Stimulated activated CD8-positive, alpha-beta memory T cell treated with anti-CD3 and anti-CD28 coated beads, Interleukin-12 subunit alpha, Interleukin-12 subunit beta, amount 100 ng/mL, for 24 hours (primary cell): ENCODE data around the gene ACSBG1.

Experiments
- DNase-seq: peaks from one replicate; pipeline ENCODE4 v3.0.0-alpha.2; 2020; ENCODE audit errors: extremely low read depth

Gene ACSBG1, protein sequence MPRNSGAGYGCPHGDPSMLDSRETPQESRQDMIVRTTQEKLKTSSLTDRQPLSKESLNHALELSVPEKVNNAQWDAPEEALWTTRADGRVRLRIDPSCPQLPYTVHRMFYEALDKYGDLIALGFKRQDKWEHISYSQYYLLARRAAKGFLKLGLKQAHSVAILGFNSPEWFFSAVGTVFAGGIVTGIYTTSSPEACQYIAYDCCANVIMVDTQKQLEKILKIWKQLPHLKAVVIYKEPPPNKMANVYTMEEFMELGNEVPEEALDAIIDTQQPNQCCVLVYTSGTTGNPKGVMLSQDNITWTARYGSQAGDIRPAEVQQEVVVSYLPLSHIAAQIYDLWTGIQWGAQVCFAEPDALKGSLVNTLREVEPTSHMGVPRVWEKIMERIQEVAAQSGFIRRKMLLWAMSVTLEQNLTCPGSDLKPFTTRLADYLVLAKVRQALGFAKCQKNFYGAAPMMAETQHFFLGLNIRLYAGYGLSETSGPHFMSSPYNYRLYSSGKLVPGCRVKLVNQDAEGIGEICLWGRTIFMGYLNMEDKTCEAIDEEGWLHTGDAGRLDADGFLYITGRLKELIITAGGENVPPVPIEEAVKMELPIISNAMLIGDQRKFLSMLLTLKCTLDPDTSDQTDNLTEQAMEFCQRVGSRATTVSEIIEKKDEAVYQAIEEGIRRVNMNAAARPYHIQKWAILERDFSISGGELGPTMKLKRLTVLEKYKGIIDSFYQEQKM

DNA sequence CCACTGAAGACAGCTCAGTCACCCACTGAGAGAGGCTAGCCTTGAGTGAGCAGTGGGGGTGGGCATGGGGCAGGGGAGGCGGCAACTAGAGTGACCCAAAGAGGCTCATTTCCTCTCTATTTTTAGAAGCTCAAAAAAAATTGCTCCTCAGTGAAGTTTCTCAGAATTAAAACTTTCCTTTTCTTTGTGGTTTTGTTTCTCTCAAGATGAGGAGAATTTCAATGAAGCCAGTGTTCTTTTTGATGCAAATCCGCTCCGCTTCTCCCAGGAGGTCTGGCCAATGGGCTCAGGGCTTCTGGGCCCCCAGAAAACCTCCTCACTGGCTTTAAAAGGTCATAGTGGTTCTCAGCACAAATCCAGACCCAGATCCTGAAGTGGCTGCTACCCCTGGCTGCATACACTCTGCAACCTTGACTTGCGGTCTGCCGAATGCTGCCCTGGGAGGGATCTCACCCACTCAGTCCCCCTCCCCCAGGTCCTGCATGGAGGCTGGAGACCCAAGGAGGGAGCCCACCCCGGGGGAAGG is at the start of gene ACSBG1:
Gene ACSBG1 (minus strand): TSS at position 51 of the 526 bp plus-strand sequence. CDS start 64 bp downstream, outside the sequence.
- DNase-seq = no peak

DNA sequence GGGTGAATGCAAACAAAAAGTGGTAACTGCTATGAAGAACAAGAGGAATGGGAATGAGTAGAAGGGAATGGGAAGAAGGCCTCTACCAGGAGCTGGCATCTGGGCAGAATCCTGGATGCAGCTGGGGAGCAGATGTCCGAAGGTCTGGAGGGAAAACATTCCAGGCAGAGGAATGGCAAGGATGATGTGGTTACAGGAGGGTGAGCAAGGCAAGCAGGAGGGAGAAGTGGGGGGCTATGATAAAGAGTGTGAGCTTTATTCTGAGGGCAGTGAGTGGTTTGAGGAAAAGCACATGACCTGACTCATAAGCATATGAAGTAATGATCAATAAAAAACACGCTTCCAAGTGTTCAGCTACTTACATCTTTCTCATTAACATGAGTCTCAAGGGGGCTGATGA is 48.0 kb upstream of the ACSBG1 start:
- DNase-seq = no peak

- DNase-seq = no peak
Measured at GRCh38 chr15:78280319-78281072, 46.1 kb upstream of the ACSBG1 start.

DNA sequence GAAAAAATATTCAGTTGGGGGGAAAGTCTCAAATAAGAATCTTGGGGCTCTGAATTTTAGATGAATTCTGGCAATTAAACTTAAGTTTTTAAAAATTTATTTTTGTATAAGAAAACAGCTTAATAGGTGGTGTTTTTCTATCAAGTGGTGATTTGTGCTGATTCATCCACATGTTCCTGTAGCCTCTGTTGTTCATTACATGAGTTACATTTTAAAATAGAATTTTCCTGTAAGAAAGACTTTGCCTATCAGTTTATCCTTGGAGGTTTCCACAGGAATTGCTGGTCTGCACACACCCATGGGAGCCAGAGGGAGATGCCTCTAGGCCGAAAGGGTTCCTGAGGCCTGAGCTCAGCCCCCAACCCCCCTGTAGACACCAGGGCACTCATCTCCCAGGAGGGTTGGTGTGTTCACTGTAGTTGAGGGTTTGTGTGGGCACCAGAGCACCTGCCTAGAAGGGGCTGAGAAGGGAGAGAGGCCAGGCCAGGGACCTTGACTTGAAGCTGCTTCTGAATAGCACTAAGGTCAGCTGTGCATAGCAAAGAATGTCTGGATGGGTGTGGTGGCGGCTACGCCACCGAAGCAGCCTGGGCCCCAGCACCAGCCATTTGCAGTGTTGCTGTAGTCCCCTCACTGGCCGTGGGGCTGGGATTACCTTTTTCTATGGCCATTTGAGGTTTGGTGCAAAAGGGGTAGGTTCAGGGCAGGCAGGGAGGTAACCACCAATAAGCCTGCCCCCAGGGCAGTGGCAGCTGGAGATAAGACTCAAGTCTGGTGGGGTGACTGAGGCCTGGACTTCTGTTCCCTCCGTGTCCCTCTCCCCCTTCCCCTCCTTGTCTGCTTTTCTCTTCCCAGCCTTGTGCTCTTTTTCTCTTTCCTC is 41.9 kb upstream of the ACSBG1 start:
- no peak for DNase-seq

DNA sequence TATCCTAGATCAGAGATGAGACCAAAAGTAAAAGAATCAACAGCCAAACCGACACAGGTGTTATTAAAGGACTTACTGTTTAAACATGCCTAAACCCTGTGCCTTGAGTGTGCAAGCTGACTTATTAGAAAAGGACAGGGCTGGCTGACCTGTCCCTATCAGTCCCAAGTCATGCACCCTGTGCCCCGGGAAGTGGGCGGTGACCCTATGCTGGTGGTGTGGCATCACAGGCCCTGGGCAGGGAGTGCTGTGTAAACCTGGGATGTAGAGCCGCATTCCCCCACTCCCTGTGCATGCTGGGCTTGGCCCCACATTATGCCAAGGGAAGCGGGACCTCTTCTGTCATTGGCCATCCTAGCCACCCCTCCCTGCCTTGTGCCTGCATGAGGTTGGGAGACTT is 40.6 kb upstream of the ACSBG1 start:
- DNase-seq = no peak

DNA sequence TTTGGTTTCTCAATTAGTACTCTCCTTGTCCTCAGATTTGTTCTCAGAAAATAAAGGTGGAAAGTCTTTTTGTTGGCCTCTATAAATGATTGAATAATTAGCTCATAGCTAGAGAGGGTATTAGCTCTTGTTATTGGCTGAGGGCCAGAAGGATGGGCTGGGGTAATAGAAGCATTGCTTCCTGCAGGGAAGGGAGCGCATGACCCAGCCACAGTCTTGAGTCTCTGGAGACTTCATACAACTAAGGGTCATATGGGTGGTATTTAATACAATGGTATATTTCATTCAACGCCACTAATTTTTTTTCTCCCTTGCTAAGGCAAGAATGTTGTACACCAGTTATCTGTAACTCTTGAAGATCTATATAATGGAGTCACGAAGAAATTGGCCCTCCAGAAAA is 38.4 kb upstream of the ACSBG1 start:
- no peak for DNase-seq

GRCh38 chr15:78272316-78272715 is 38.0 kb upstream of the ACSBG1 start:
- DNase-seq = no peak

GRCh38 chr15:78266806-78267205 is 32.4 kb upstream of the ACSBG1 start:
- DNase-seq = no peak

- DNase-seq = no peak
Measured at GRCh38 chr15:78266229-78266628, 31.9 kb upstream of the ACSBG1 start.

GRCh38 chr15:78265752-78266224 is 31.4 kb upstream of the ACSBG1 start:
- DNase-seq = no peak

DNA sequence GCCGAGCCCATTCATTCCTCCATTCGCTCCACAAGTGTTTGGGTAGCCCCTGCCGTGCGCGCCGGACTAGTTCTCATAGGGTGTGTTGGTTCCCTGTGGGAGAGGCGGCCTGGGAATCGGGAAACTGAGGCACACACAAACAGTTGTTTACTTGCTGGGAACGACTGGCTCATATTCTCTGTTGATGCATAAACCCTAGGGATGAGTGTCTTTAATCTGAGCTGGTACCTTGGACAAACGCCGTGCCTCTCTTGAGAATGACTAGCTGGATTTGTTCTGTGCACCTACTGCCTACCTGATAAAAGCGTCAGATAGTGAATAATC is 30.7 kb upstream of the ACSBG1 start:
- DNase-seq = no peak

DNA sequence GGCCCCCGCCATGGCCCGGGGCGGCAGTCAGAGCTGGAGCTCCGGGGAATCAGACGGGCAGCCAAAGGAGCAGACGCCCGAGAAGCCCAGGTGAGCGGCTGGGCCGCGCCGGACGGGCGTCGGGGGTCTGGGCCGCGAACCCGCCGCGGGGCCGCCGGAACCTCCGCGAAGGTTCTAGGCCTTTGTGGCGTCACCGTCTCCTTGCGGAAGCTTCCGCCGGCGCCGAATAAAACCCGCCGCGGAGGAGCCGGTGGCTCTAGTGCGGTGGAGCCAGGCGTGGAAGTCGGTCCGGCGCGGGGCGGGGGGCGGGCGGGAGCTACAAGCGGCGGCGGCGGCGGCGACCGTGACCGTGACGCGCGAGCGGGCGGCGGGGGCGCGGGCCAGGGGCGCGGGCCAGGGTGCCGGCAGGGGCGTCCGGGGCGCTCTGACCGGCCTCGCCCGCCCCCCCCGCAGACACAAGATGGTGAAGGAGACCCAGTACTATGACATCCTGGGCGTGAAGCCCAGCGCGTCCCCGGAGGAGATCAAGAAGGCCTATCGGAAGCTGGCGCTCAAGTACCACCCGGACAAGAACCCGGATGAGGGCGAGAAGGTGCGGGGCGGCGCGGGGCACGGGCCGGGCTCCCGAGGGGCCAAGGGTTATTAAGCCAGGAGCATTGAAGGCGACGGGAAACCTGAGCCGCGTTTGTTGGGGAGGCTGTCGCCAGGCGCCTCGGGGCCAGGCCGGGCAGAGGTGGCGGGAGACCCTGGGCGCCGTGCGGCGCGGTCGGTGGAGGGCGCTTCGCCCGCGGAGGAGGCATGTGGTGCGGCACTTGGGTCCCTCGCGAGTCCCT is 30.2 kb upstream of the ACSBG1 start, which contains the start of gene DNAJA4:
Gene DNAJA4 (plus strand): TSS at position 259 of the 833 bp plus-strand sequence. CDS start 202 bp downstream, at position 461.
- peak; percentile 9 for DNase-seq

DNA sequence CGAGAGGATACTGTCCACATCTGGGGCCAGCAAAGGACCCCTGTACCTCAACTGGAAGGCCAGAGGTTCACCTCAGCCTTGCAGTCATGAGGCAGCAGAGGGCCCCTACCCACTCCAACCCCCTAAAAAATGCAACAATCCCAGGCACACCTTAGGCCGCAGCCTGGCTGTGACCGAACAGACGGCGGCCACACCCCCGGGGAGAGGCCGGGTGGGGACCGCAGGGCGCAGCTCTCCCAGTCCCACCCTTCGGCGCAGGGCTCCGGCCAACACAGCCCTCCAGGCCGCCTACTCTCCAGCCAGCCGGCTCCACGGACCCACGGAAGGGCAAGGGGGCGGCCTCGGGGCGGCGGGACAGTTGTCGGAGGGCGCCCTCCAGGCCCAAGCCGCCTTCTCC is 29.5 kb upstream of the ACSBG1 start:
- DNase-seq = no peak

GRCh38 chr15:78263351-78263781 is 29.0 kb upstream of the ACSBG1 start:
- DNase-seq = no peak

DNA sequence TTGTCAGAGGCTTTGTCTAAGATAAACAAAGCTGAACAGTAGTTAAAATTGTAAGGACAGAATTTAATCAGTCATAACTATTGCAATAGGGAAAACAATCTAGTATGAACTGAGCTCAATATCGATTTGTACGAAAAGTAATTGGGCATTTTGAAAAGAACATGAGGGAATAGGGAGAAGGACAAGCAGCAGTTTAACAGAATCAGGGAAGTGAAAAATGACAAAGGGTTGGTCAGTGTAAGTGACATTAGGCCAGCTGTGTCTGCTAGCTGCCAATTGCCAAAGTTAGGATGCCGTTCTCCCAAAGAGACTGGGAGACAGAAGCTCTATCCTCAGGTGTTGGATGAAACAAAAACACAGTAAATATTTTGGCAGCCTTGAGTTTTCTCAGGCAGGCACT is 26.7 kb upstream of the ACSBG1 start:
- no peak for DNase-seq

GRCh38 chr15:78260489-78260888 is 26.1 kb upstream of the ACSBG1 start:
- DNase-seq = no peak

DNA sequence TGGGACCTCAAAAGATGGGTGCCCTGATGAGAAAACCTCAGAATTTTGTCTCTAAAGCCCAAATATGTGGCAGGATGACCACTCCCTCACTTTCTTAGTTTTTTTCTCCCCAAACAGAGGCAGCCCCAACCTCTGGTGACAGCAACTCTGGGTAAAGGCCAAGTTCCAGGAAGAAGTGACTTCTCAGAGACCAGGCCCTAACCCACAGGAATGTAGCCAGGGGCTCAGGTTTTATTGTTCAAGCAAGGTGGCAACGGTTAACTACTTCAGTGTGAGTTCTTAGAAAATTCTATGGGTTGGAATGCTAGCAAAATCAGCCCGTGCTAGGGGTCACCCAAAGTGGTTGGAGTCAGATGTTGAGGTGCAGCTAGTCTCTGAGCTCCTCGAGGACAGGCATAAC is 24.9 kb upstream of the ACSBG1 start:
- DNase-seq = no peak

DNA sequence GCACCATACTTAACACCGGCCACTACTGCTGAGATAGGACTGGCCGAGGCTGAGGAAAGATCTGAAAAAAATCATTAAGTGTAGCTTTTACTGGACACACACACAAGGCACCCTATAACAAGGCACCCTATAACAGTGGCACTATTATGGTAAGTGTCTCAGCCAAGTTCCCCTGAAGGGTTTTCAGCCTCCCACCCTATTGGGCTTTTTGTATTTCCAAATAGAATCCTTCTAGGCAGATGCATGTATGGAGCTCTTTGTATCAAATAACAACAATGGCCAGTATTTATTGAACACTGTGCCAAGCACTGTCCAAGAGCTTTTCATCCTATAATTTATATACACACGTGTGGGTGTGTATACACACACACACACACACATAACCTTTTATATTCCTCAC is 23.3 kb upstream of the ACSBG1 start:
- no peak for DNase-seq

DNA sequence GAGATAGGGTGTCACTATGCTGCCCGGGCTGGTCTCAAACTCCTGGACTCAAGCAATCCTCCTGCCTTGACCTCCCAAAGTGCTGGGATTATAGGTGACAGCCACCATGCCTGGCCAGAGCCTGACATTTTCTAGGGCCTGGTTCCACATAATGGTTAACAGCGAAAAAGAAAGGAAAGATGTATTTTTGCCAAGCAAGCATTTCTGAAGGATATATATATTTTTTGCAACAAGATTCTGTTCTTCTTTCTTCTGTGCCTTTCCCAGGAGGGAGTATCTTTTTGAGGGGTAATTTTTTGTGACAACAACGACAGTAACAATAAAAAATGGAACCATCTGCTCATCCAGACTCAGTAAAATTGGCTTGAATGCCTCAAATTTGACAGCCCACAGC is 21.7 kb upstream of the ACSBG1 start:
- DNase-seq = no peak

- DNase-seq = no peak
Measured at GRCh38 chr15:78255421-78256043, 21.2 kb upstream of the ACSBG1 start.
